Mesenchymal stem cell (in vitro differentiated cells and primary cell): ENCODE data around the gene MSX1.

Source experiments
- DNase-seq: peaks from one replicate; pipeline ENCODE4 v3.0.0-alpha.2; 2013
- H2AFZ ChIP-seq: one replicate; pipeline ENCODE4 v1.6.1; 2013; ENCODE audit warnings: low read depth, mild to moderate bottlenecking, control low read depth, inconsistent platforms, low read length, moderate library complexity
- H2AK5ac ChIP-seq: 2 replicates; pipeline ENCODE4 v1.6.1; 2013; ENCODE audit warnings: low read length, moderate library complexity, mild to moderate bottlenecking, inconsistent platforms; ENCODE audit not compliant: severe bottlenecking
- H2BK120ac ChIP-seq: one replicate; pipeline ENCODE4 v1.6.1; 2013; ENCODE audit warnings: low read depth, mild to moderate bottlenecking, inconsistent platforms, low read length, moderate library complexity
- H2BK12ac ChIP-seq, 2 experiments: one replicate each; pipeline ENCODE4 v1.6.1; 2013; ENCODE audit warnings: inconsistent platforms in 2 of 2, low read length in 2 of 2, mild to moderate bottlenecking in 2 of 2, moderate library complexity in 2 of 2, control low read depth in 1 of 2
- H2BK15ac ChIP-seq: one replicate; pipeline ENCODE4 v1.6.1; 2013; ENCODE audit warnings: mild to moderate bottlenecking, low read depth, inconsistent platforms; ENCODE audit not compliant: poor library complexity, severe bottlenecking
- H2BK5ac ChIP-seq: 2 replicates; pipeline ENCODE4 v1.6.1; 2013; ENCODE audit warnings: low read depth, mild to moderate bottlenecking, low read length, control low read depth, inconsistent platforms; ENCODE audit not compliant: poor library complexity, severe bottlenecking
- H3K14ac ChIP-seq, 2 experiments: one replicate each; pipeline ENCODE4 v1.6.1; 2013; ENCODE audit warnings: inconsistent platforms in 2 of 2, low read length in 2 of 2, control low read depth in 1 of 2, mild to moderate bottlenecking in 1 of 2, moderate library complexity in 1 of 2
- H3K18ac ChIP-seq, 2 experiments: one replicate each; pipeline ENCODE4 v1.6.1; 2013; ENCODE audit warnings: inconsistent platforms in 2 of 2, low read length in 2 of 2, control low read depth in 1 of 2, low read depth in 1 of 2, mild to moderate bottlenecking in 1 of 2
- H3K23ac ChIP-seq, 2 experiments: one replicate each; pipeline ENCODE4 v1.6.1; 2013; ENCODE audit warnings: inconsistent platforms in 2 of 2, low read length in 2 of 2, mild to moderate bottlenecking in 2 of 2, moderate library complexity in 2 of 2, control low read depth in 1 of 2
- H3K27ac ChIP-seq: 2 replicates; pipeline ENCODE4 v1.5.1; 2013; ENCODE audit warnings: mild to moderate bottlenecking, moderate library complexity, low read length, control low read depth, inconsistent platforms; ENCODE audit not compliant: poor library complexity, severe bottlenecking
- H3K27me3 ChIP-seq, 2 experiments: 2 replicates each; pipeline versions ENCODE4 v1.6.1 to v1.7.0; 2013; ENCODE audit warnings: low read length in 2 of 2, mild to moderate bottlenecking in 2 of 2, moderate library complexity in 2 of 2, control low read depth in 1 of 2, inconsistent platforms in 1 of 2; ENCODE audit not compliant: control insufficient read depth in 1 of 2, insufficient read depth in 1 of 2
- H3K36me3 ChIP-seq, 2 experiments: 2 replicates each; pipeline versions ENCODE4 v1.6.1 to v1.7.0; 2013; ENCODE audit warnings: low read length in 2 of 2, control low read depth in 1 of 2, inconsistent platforms in 1 of 2, low read depth in 1 of 2, mild to moderate bottlenecking in 1 of 2; ENCODE audit not compliant: insufficient read depth in 2 of 2, control insufficient read depth in 1 of 2
- H3K4ac ChIP-seq, 2 experiments: one replicate each; pipeline ENCODE4 v1.6.1; 2013; ENCODE audit warnings: inconsistent platforms in 2 of 2, low read length in 2 of 2, mild to moderate bottlenecking in 2 of 2, moderate library complexity in 2 of 2, control low read depth in 1 of 2, low read depth in 1 of 2
- H3K4me1 ChIP-seq: 2 replicates; pipeline ENCODE4 v1.6.1; 2013; ENCODE audit warnings: low read depth, low read length, control low read depth; ENCODE audit not compliant: control insufficient read depth, insufficient read depth
- H3K4me2 ChIP-seq: 2 replicates; pipeline ENCODE4 v1.6.1; 2013; ENCODE audit warnings: low read length, mild to moderate bottlenecking, inconsistent platforms; ENCODE audit not compliant: poor library complexity, severe bottlenecking
- H3K4me3 ChIP-seq, 2 experiments: 2 replicates each; pipeline versions ENCODE4 v1.5.1 to v1.7.0; 2013; ENCODE audit warnings: low read length in 2 of 2, mild to moderate bottlenecking in 2 of 2, control low read depth in 1 of 2, low read depth in 1 of 2; ENCODE audit not compliant: insufficient read depth in 1 of 2
- H3K79me1 ChIP-seq: replicated peaks from 2 replicates; pipeline ENCODE4 v1.6.1; 2013; ENCODE audit warnings: mild to moderate bottlenecking, control low read depth, low read length, inconsistent platforms; ENCODE audit not compliant: poor library complexity, severe bottlenecking
- H3K9ac ChIP-seq: 2 replicates; pipeline ENCODE4 v1.7.0; 2013; ENCODE audit warnings: mild to moderate bottlenecking, low read length, moderate library complexity
- H3K9me3 ChIP-seq: 2 replicates; pipeline ENCODE4 v1.7.0; 2013; ENCODE audit warnings: mild to moderate bottlenecking, low read length; ENCODE audit not compliant: control insufficient read depth
- H4K8ac ChIP-seq: one replicate; pipeline ENCODE4 v1.6.1; 2013; ENCODE audit warnings: inconsistent platforms, mild to moderate bottlenecking, low read length, moderate library complexity
- H4K91ac ChIP-seq: one replicate; pipeline ENCODE4 v1.6.1; 2013; ENCODE audit warnings: mild to moderate bottlenecking, low read length, inconsistent platforms
- WGBS: methylation state at CpG from one replicate; pipeline ENCODE4 v1.1.7; 2013; ENCODE audit warnings: mixed read lengths; 5-methylcytosine and 5-hydroxymethylcytosine counted together

The MSX1 gene

GRCh38 chr4:4825431-4825830, 34.0 kb upstream of the MSX1 start:
- Histone ChIP-seq H4K91ac (no peak overlapping the region), H3K36me3 (no peaks in the 10 kb centered on the region), H3K23ac (no peak overlapping the region), H3K27ac (no peak overlapping the region), H3K27me3 (peaks cover 0 to 27% of the 10 kb centered on the region in 2 experiments), H3K9ac (no peak overlapping the region), H2AK5ac (no peak overlapping the region), H2BK120ac (no peak overlapping the region), H3K4me1 (no peaks in the 10 kb centered on the region), H2AFZ (no peak overlapping the region), H3K4ac (no peak overlapping the region), H2BK5ac (no peak overlapping the region), H3K14ac (no peak overlapping the region), H4K8ac (no peak overlapping the region), H2BK12ac (no peak overlapping the region), H3K79me1 (no peaks in the 10 kb centered on the region), H3K9me3 (no peaks in the 10 kb centered on the region), H3K4me3 (no peak overlapping the region), H2BK15ac (no peak overlapping the region), H3K18ac (no peak overlapping the region), H3K4me2 (no peak overlapping the region)
- DNase-seq: no peak
- WGBS: 86% methylated on average over 6 of the region's 7 CpGs

GRCh38 chr4:4829837-4830236, 29.6 kb upstream of the MSX1 start:
- Histone ChIP-seq H3K4ac (no peak overlapping the region), H3K4me2 (no peak overlapping the region)

GRCh38 chr4:4831266-4831665, 28.2 kb upstream of the MSX1 start:
- no peaks in the 10 kb centered on the region for H3K79me1 ChIP-seq
- no peak overlapping the region for H3K4me3 ChIP-seq
- H4K8ac ChIP-seq: no peak overlapping the region
- H3K23ac ChIP-seq: no peak overlapping the region
- H3K27ac ChIP-seq: no peak overlapping the region
- no peaks in the 10 kb centered on the region for H3K4me1 ChIP-seq
- no peak overlapping the region for H2BK120ac ChIP-seq
- no peak overlapping the region for H2BK12ac ChIP-seq
- no peaks in the 10 kb centered on the region for H3K36me3 ChIP-seq
- no peak overlapping the region for H3K4me2 ChIP-seq
- peaks cover 0 to 21% of the 10 kb centered on the region in 2 experiments for H3K27me3 ChIP-seq
- no peak overlapping the region for H2BK15ac ChIP-seq
- no peak for DNase-seq
- H2BK5ac ChIP-seq: no peak overlapping the region
- H3K14ac ChIP-seq: no peak overlapping the region
- peak overlapping the region; percentile 39 for H4K91ac ChIP-seq
- 86% methylated on average over 6 of the region's 7 CpGs for WGBS
- no peak overlapping the region for H2AK5ac ChIP-seq
- H2AFZ ChIP-seq: no peak overlapping the region
- H3K9me3 ChIP-seq: peaks cover 3% of the 10 kb centered on the region
- H3K18ac ChIP-seq: no peak overlapping the region
- no peak overlapping the region for H3K9ac ChIP-seq
- H3K4ac ChIP-seq: no peak overlapping the region

More at GRCh38 chr4:4829837-4830236, 29.6 kb upstream of the MSX1 start:
- Histone ChIP-seq H2BK12ac (no peak overlapping the region), H2AK5ac (no peak overlapping the region), H4K8ac (no peak overlapping the region), H3K9me3 (no peaks in the 10 kb centered on the region), H3K14ac (no peak overlapping the region), H4K91ac (no peak overlapping the region), H3K18ac (no peak overlapping the region), H3K36me3 (no peaks in the 10 kb centered on the region), H3K79me1 (no peaks in the 10 kb centered on the region), H3K27ac (no peak overlapping the region), H2BK5ac (no peak overlapping the region), H2BK120ac (no peak overlapping the region), H3K23ac (no peak overlapping the region), H2AFZ (no peak overlapping the region), H2BK15ac (no peak overlapping the region), H3K4me3 (no peak overlapping the region), H3K9ac (no peak overlapping the region), H3K4me1 (no peaks in the 10 kb centered on the region), H3K27me3 (peaks cover 0 to 19% of the 10 kb centered on the region in 2 experiments)
- DNase-seq: no peak
- WGBS: 84% methylated on average over 2 of the region's 2 CpGs

GRCh38 chr4:4831825-4832224, 27.6 kb upstream of the MSX1 start:
- Histone ChIP-seq H3K23ac (no peak overlapping the region), H3K9ac (no peak overlapping the region)
- 85% methylated on average over 6 of the region's 6 CpGs for WGBS

More at GRCh38 chr4:4831825-4832224, 27.6 kb upstream of the MSX1 start:
- no peak overlapping the region for H3K4ac ChIP-seq
- H2AFZ ChIP-seq: no peak overlapping the region
- H3K27ac ChIP-seq: no peak overlapping the region
- H3K4me2 ChIP-seq: no peak overlapping the region
- H4K8ac ChIP-seq: no peak overlapping the region
- H3K18ac ChIP-seq: no peak overlapping the region
- H3K79me1 ChIP-seq: no peaks in the 10 kb centered on the region
- H3K36me3 ChIP-seq: no peaks in the 10 kb centered on the region
- no peak for DNase-seq
- H4K91ac ChIP-seq: no peak overlapping the region
- no peak overlapping the region for H2BK15ac ChIP-seq
- peaks cover 3% of the 10 kb centered on the region for H3K9me3 ChIP-seq
- no peak overlapping the region for H3K4me3 ChIP-seq
- no peaks in the 10 kb centered on the region for H3K4me1 ChIP-seq
- no peak overlapping the region for H2BK12ac ChIP-seq
- peaks cover 0 to 24% of the 10 kb centered on the region in 2 experiments for H3K27me3 ChIP-seq
- H3K14ac ChIP-seq: no peak overlapping the region
- no peak overlapping the region for H2BK120ac ChIP-seq
- no peak overlapping the region for H2BK5ac ChIP-seq
- H2AK5ac ChIP-seq: no peak overlapping the region
